ENCODE data around the gene EPHX1.

DNA sequence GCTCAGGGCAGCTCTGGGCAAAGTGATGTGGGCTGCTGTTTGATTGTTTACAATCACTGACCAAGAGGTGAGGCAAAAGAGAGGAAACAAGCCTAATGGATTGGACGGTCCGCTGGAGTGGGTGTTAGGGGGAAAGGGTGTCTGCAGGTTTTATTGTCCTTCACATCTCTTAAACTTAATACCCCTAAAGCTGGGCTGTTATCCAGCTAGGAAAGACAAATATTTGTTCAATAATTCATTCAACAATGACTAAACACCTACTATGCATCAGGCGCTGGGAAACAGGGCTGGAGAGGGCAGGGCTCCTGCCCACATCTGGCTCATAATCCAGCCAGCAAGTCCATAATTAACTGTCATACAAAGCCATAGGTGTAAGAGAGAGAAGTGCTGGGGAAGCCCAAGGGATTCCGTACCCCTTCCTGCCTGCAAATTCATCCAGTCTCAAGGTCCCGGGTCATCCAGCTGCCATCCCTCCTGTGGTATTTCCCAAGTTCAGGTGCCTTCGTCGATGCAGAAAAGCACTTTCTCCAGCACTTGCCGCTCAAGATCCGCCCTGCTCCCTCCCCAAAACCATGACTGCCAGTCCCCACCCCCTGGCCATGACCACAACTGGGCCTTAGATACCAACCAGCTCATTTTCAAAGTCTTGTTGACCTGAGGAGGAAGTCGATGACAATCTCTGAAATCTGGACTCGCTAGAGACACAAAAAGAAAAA, 61.6 kb downstream of the EPHX1 start:
- TF ChIP-seq, protein P1, sequence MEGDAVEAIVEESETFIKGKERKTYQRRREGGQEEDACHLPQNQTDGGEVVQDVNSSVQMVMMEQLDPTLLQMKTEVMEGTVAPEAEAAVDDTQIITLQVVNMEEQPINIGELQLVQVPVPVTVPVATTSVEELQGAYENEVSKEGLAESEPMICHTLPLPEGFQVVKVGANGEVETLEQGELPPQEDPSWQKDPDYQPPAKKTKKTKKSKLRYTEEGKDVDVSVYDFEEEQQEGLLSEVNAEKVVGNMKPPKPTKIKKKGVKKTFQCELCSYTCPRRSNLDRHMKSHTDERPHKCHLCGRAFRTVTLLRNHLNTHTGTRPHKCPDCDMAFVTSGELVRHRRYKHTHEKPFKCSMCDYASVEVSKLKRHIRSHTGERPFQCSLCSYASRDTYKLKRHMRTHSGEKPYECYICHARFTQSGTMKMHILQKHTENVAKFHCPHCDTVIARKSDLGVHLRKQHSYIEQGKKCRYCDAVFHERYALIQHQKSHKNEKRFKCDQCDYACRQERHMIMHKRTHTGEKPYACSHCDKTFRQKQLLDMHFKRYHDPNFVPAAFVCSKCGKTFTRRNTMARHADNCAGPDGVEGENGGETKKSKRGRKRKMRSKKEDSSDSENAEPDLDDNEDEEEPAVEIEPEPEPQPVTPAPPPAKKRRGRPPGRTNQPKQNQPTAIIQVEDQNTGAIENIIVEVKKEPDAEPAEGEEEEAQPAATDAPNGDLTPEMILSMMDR (IDR thresholded peaks at IDR 0.05): no peak
- TF ChIP-seq POLR2AphosphoS5 (IDR thresholded peaks at IDR 0.05) (peak; percentile 34), POLR2A (IDR thresholded peaks at IDR 0.05) (no peak)
